Amniotic epithelial cell (primary cell): ENCODE results near the gene MS4A4E.
"Not testable (repeated sequence)": the region's sequence is repeated elsewhere in the genome, so short reads cannot be mapped to it uniquely, and the experiment has no call there.

ENCODE experiments used
- DNase-seq: peaks from one replicate; pipeline ENCODE4 v3.0.0-alpha.2; 2010; ENCODE audit warnings: low read depth

MS4A4E gene

GRCh38 chr11:60170566-60170965 is 72.4 kb downstream of the MS4A4E start:
- no peak for DNase-seq

GRCh38 chr11:60169264-60169915 is 73.5 kb downstream of the MS4A4E start:
- peak; percentile 6 for DNase-seq

- DNase-seq = no peak
Measured at GRCh38 chr11:60168306-60168705, 74.6 kb downstream of the MS4A4E start.

GRCh38 chr11:60165951-60166350 is 77.0 kb downstream of the MS4A4E start:
- no peak for DNase-seq

GRCh38 chr11:60165538-60165937 is 77.4 kb downstream of the MS4A4E start:
- no peak for DNase-seq

GRCh38 chr11:60164550-60165075 is 78.3 kb downstream of the MS4A4E start:
- DNase-seq = no peak

- no peak for DNase-seq
Measured at GRCh38 chr11:60161766-60162165, 81.2 kb downstream of the MS4A4E start.

GRCh38 chr11:60161107-60161506 is 81.8 kb downstream of the MS4A4E start:
- DNase-seq = no peak

- no peak for DNase-seq
Measured at GRCh38 chr11:60159868-60160267, 83.1 kb downstream of the MS4A4E start.

- DNase-seq = no peak
Measured at GRCh38 chr11:60159284-60159683, 83.7 kb downstream of the MS4A4E start.

GRCh38 chr11:60158636-60159035 is 84.3 kb downstream of the MS4A4E start:
- DNase-seq = no peak

GRCh38 chr11:60155931-60156330 is 87.0 kb downstream of the MS4A4E start:
- no peak for DNase-seq

- not testable (repeated sequence) for DNase-seq
Measured at GRCh38 chr11:60152727-60153126, 90.2 kb downstream of the MS4A4E start.

- DNase-seq = no peak
Measured at GRCh38 chr11:60150279-60150678, 92.7 kb downstream of the MS4A4E start.
